H9 (cell line): Measurements from ENCODE around the gene DUSP1. TPM values are rescaled to one million over a fixed set of nuclear protein-coding genes. Genes with fewer than 3 reads are reported as not detected.
A peak's percentile ranks its signal among the peaks of the same experiment; 100 is the strongest.

Experiments used
- DNase-seq: peaks from one replicate; pipeline ENCODE4 v3.0.0-alpha.2; 2017
- H2AFZ ChIP-seq: one replicate; pipeline ENCODE4 v1.6.1; 2013; ENCODE audit warnings: mild to moderate bottlenecking, low read length, control low read depth, moderate library complexity
- H2AK5ac ChIP-seq: 2 replicates; pipeline ENCODE4 v1.6.1; 2013; ENCODE audit warnings: low read length, control low read depth, mixed read lengths; ENCODE audit not compliant: insufficient read length
- H2BK120ac ChIP-seq: one replicate; pipeline ENCODE4 v1.6.1; 2013; ENCODE audit warnings: low read depth, mild to moderate bottlenecking, low read length, control low read depth, inconsistent platforms; ENCODE audit not compliant: poor library complexity, severe bottlenecking
- H2BK12ac ChIP-seq: 2 replicates; pipeline ENCODE4 v1.6.1; 2013; ENCODE audit warnings: low read length, control low read depth, mixed read lengths, low read depth; ENCODE audit not compliant: insufficient read length
- H2BK15ac ChIP-seq: 2 replicates; pipeline ENCODE4 v1.6.1; 2013; ENCODE audit warnings: low read depth, low read length, control low read depth
- H2BK20ac ChIP-seq: one replicate; pipeline ENCODE4 v1.6.1; 2013; ENCODE audit warnings: low read depth, mild to moderate bottlenecking, low read length, control low read depth, inconsistent platforms; ENCODE audit not compliant: poor library complexity, severe bottlenecking
- H2BK5ac ChIP-seq: 2 replicates; pipeline ENCODE4 v1.6.1; 2013; ENCODE audit warnings: low read length, control low read depth, mixed read lengths; ENCODE audit not compliant: insufficient read length
- H3K14ac ChIP-seq: 2 replicates; pipeline ENCODE4 v1.6.1; 2013; ENCODE audit warnings: low read length, control low read depth; ENCODE audit not compliant: insufficient read depth
- H3K18ac ChIP-seq: 2 replicates; pipeline ENCODE4 v1.6.1; 2013; ENCODE audit warnings: low read depth, mild to moderate bottlenecking, mixed read lengths, low read length, control low read depth; ENCODE audit not compliant: insufficient read length
- H3K23ac ChIP-seq: 2 replicates; pipeline ENCODE4 v1.6.1; 2013; ENCODE audit warnings: low read length, control low read depth, mixed read lengths, low read depth; ENCODE audit not compliant: insufficient read length
- H3K23me2 ChIP-seq: 2 replicates; pipeline ENCODE4 v1.6.1; 2013; ENCODE audit warnings: low read depth, mild to moderate bottlenecking, mixed read lengths, low read length, control low read depth; ENCODE audit not compliant: insufficient read length, poor library complexity, severe bottlenecking
- H3K27ac ChIP-seq: 2 replicates; pipeline ENCODE4 v1.5.1; 2013; ENCODE audit warnings: low read length, control low read depth, mixed read lengths, low read depth; ENCODE audit not compliant: insufficient read length
- H3K27me3 ChIP-seq: 2 replicates; pipeline ENCODE4 v1.6.1; 2013; ENCODE audit warnings: low read length, control low read depth, inconsistent platforms; ENCODE audit not compliant: insufficient read depth
- H3K4ac ChIP-seq: 2 replicates; pipeline ENCODE4 v1.6.1; 2013; ENCODE audit warnings: low read depth, mild to moderate bottlenecking, control low read depth, inconsistent platforms, low read length, moderate library complexity
- H3K4me1 ChIP-seq: 2 replicates; pipeline ENCODE4 v1.6.1; 2013; ENCODE audit warnings: low read length, control low read depth, inconsistent platforms; ENCODE audit not compliant: insufficient read depth
- H3K4me2 ChIP-seq: 2 replicates; pipeline ENCODE4 v1.6.1; 2013; ENCODE audit warnings: low read length, control low read depth, mixed read lengths; ENCODE audit not compliant: insufficient read length, insufficient read depth
- H3K56ac ChIP-seq: 2 replicates; pipeline ENCODE4 v1.6.1; 2013; ENCODE audit warnings: low read depth, mild to moderate bottlenecking, mixed read lengths, low read length, control low read depth; ENCODE audit not compliant: insufficient read length
- H3K79me1 ChIP-seq: 2 replicates; pipeline ENCODE4 v1.6.1; 2013; ENCODE audit warnings: low read depth, mild to moderate bottlenecking, moderate library complexity, low read length, control low read depth, inconsistent platforms; ENCODE audit not compliant: insufficient read depth, poor library complexity, severe bottlenecking
- H3K79me2 ChIP-seq: 2 replicates; pipeline ENCODE4 v1.6.1; 2013; ENCODE audit warnings: low read length, control low read depth, inconsistent platforms; ENCODE audit not compliant: insufficient read depth
- H3K9ac ChIP-seq: 2 replicates; pipeline ENCODE4 v1.6.1; 2013; ENCODE audit warnings: low read length, control low read depth, mixed read lengths; ENCODE audit not compliant: insufficient read length; ENCODE audit errors: extremely low read depth
- H3K9me3 ChIP-seq: one replicate; pipeline ENCODE4 v1.6.1; 2013; ENCODE audit warnings: low read depth, low read length, inconsistent platforms; ENCODE audit not compliant: control insufficient read depth
- H3T11ph ChIP-seq: one replicate; pipeline ENCODE4 v1.6.1; 2013; ENCODE audit warnings: mild to moderate bottlenecking, low read length, control low read depth, inconsistent platforms
- H4K20me1 ChIP-seq: one replicate; pipeline ENCODE4 v1.6.1; 2013; ENCODE audit not compliant: control insufficient read depth, insufficient read length, insufficient read depth
- H4K5ac ChIP-seq: 2 replicates; pipeline ENCODE4 v1.6.1; 2013; ENCODE audit warnings: low read depth, mild to moderate bottlenecking, mixed read lengths, low read length, control low read depth; ENCODE audit not compliant: insufficient read length
- H4K8ac ChIP-seq: replicated peaks from 2 replicates; pipeline ENCODE4 v1.6.1; 2013; ENCODE audit warnings: low read length, control low read depth, mixed read lengths, low read depth; ENCODE audit not compliant: insufficient read length
- H4K91ac ChIP-seq: 2 replicates; pipeline ENCODE4 v1.6.1; 2013; ENCODE audit warnings: low read depth, mild to moderate bottlenecking, moderate library complexity, mixed read lengths, low read length, control low read depth; ENCODE audit not compliant: insufficient read length
- H3K27ac Mint-ChIP-seq, 3 experiments: 2 replicates in 2 of 3; 3 replicates in 1 of 3; pipeline ENCODE4 v1.8.0; 2020 to 2021; ENCODE audit warnings: mixed read lengths in 3 of 3, mild to moderate bottlenecking in 1 of 3, moderate library complexity in 1 of 3
- H3K27me3 Mint-ChIP-seq: 2 replicates; pipeline ENCODE4 v1.8.0; 2021; ENCODE audit warnings: low read depth, mild to moderate bottlenecking, moderate library complexity, mixed read lengths
- H3K36me3 Mint-ChIP-seq, 3 experiments: 2 replicates in 2 of 3; 3 replicates in 1 of 3; pipeline ENCODE4 v1.8.0; 2020 to 2021; ENCODE audit warnings: low read depth in 3 of 3, mixed read lengths in 3 of 3; ENCODE audit not compliant: insufficient read depth in 1 of 3
- H3K4me1 Mint-ChIP-seq, 2 experiments: 2 replicates each; pipeline ENCODE4 v1.8.0; 2020; ENCODE audit warnings: mixed read lengths in 2 of 2
- H3K4me3 Mint-ChIP-seq, 2 experiments: 2 replicates in 1 of 2; 3 replicates in 1 of 2; pipeline ENCODE4 v1.8.0; 2020 to 2021; ENCODE audit warnings: mild to moderate bottlenecking in 2 of 2, mixed read lengths in 2 of 2, moderate library complexity in 1 of 2
- H3K9me3 Mint-ChIP-seq, 2 experiments: 2 replicates in 1 of 2; 3 replicates in 1 of 2; pipeline ENCODE4 v1.8.0; 2020; ENCODE audit warnings: mild to moderate bottlenecking in 2 of 2, mixed read lengths in 2 of 2, moderate library complexity in 1 of 2
- CTCF ChIP-seq: fragments of 200-600 bp; sonication (generic); conservative IDR thresholded peaks from 3 replicates; pipeline ENCODE4 v1.8.0; 2021; ENCODE audit warnings: antibody characterized with exemption, mild to moderate bottlenecking
- WGBS: extraction: QIAGEN DNeasy Blood & Tissue Kit; methylation state at CpG from one replicate; pipeline ENCODE4 v1.1.7; 2013; ENCODE audit warnings: missing lambda C conversion rate, low lambda C conversion rate, mixed read lengths; ENCODE audit not compliant: insufficient read length; ENCODE audit errors: extremely low coverage; 5-methylcytosine and 5-hydroxymethylcytosine counted together
- total RNA-seq: library from RNA; stranded (reverse); gene quantifications from 2 replicates; pipeline ENCODE4 v1.2.1, GENCODE V29; 2021

The DUSP1 gene
- total RNA-seq, 1 experiment from 2014 or later: 10.9 TPM

- Histone ChIP-seq H4K20me1 (no peaks in the 10 kb centered on the region), H2AFZ (no peak overlapping the region), H3K14ac (no peak overlapping the region), H3K27me3 (no peaks in the 10 kb centered on the region), H4K5ac (no peak overlapping the region), H2AK5ac (no peak overlapping the region), H3K18ac (no peak overlapping the region), H3K9me3 (no peaks in the 10 kb centered on the region), H3T11ph (no peak overlapping the region), H2BK5ac (no peak overlapping the region), H3K4me2 (no peak overlapping the region), H2BK20ac (no peak overlapping the region), H3K23me2 (no peaks in the 10 kb centered on the region), H2BK15ac (no peak overlapping the region), H3K4me1 (no peaks in the 10 kb centered on the region), H2BK12ac (no peak overlapping the region), H4K91ac (no peak overlapping the region), H2BK120ac (no peak overlapping the region), H3K79me2 (no peaks in the 10 kb centered on the region), H3K4ac (no peak overlapping the region), H4K8ac (no peak overlapping the region), H3K79me1 (no peaks in the 10 kb centered on the region), H3K56ac (no peak overlapping the region), H3K9ac (no peak overlapping the region), H3K27ac (no peak overlapping the region), H3K23ac (no peak overlapping the region)
- H3K4me1 Mint-ChIP-seq: no peaks in the 10 kb centered on the region; a peak in 1 of 4 replicates
- H3K4me3 Mint-ChIP-seq: no peak overlapping the region
- no peak overlapping the region for H3K27ac Mint-ChIP-seq
- TF ChIP-seq CTCF: 0 out of 3 replicates have a peak, but pooled peaks have one; percentile 11
- H3K36me3 Mint-ChIP-seq: no peaks in the 10 kb centered on the region
- H3K9me3 Mint-ChIP-seq: no peaks in the 10 kb centered on the region
- DNase-seq: no peak
- no CpG with 5 or more reads among the region's 11 CpGs for whole genome bisulfite sequencing
- H3K27me3 Mint-ChIP-seq: peaks cover 23% of the 10 kb centered on the region
These were observed 34.4 kb downstream of the DUSP1 start for GRCh38 chr5:172736508-172737135.
